Muscle layer of colon (tissue), 2 donors: ENCODE data around the gene ST6GALNAC5.
"Not testable (repeated sequence)": the region's sequence is repeated elsewhere in the genome, so short reads cannot be mapped to it uniquely, and the experiment has no call there.

Experiments used
- H3K27ac ChIP-seq: one replicate; pipeline ENCODE4 v1.7.0; 2013; ENCODE audit warnings: low read depth, mild to moderate bottlenecking, low read length, moderate library complexity
- H3K27me3 ChIP-seq, 2 donors: one replicate each; pipeline ENCODE4 v1.7.0; 2013; ENCODE audit warnings: low read length in 2 of 2, mild to moderate bottlenecking in 2 of 2; ENCODE audit not compliant: insufficient read depth in 2 of 2, control insufficient read depth in 1 of 2
- H3K36me3 ChIP-seq: one replicate; pipeline ENCODE4 v1.7.0; 2013; ENCODE audit warnings: mild to moderate bottlenecking, low read length; ENCODE audit not compliant: insufficient read depth
- H3K4me1 ChIP-seq: one replicate; pipeline ENCODE4 v1.7.0; 2013; ENCODE audit warnings: mild to moderate bottlenecking, low read length; ENCODE audit not compliant: insufficient read depth
- H3K4me3 ChIP-seq, 2 donors: one replicate each; pipeline ENCODE4 v1.7.0; 2013; ENCODE audit warnings: low read length in 2 of 2, low read depth in 1 of 2, mild to moderate bottlenecking in 1 of 2, moderate library complexity in 1 of 2
- H3K9ac ChIP-seq: one replicate; pipeline ENCODE4 v1.7.0; 2013; ENCODE audit warnings: low read length
- H3K9me3 ChIP-seq: one replicate; pipeline ENCODE4 v1.7.0; 2013; ENCODE audit warnings: mild to moderate bottlenecking, low read length
- donor health status: abdominal sarcoma.
- donor health status: Adenocarcinoma of cecum.

The ST6GALNAC5 gene

GRCh38 chr1:76868154-76868882 is 1.0 kb downstream of the ST6GALNAC5 start:
- Histone ChIP-seq H3K27ac (no peak overlapping the region), H3K4me1 (no peaks in the 10 kb centered on the region), H3K27me3 (peaks cover 20 to 36% of the 10 kb centered on the region in 2 donors), H3K9ac (no peak overlapping the region), H3K4me3 (peak overlapping the region; percentile 17 to 69), H3K36me3 (no peaks in the 10 kb centered on the region), H3K9me3 (no peaks in the 10 kb centered on the region)

DNA sequence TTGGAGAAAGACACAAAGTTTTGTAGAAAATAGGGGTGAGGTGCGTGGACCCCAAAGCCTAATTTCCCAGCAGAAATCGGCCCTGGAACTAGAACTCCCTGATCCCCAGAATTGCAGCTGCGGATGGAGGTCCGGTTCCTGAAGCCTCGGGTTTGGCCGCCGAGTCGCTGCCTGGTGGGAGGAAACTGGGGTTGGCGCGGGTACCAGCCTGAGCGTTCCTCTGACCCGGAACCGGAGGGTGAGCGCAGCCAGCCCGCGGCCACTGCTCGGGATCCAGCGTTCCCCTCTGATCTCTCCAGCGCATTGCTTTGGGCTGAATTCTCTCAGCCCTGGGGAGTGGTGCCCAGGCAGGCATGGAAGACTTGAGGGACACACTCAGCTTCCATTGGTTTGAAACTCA is 1.6 kb downstream of the ST6GALNAC5 start:
- no peaks in the 10 kb centered on the region for H3K9me3 ChIP-seq
- H3K9ac ChIP-seq = no peak overlapping the region
- H3K36me3 ChIP-seq = no peaks in the 10 kb centered on the region
- no peak overlapping the region for H3K27ac ChIP-seq
- H3K4me1 ChIP-seq = no peaks in the 10 kb centered on the region
- H3K27me3 ChIP-seq = peaks cover 20 to 36% of the 10 kb centered on the region in 2 donors
- peak overlapping the region in 1 of 2 donors; percentile 69 for H3K4me3 ChIP-seq

- Histone ChIP-seq H3K36me3 (no peaks in the 10 kb centered on the region), H3K27me3 (peaks cover 16 to 35% of the 10 kb centered on the region in 2 donors), H3K27ac (no peak overlapping the region)
Measured at GRCh38 chr1:76870037-76870436, 2.8 kb downstream of the ST6GALNAC5 start.

GRCh38 chr1:76871355-76871974 is 4.2 kb downstream of the ST6GALNAC5 start:
- H3K9ac ChIP-seq = no peak overlapping the region
- H3K4me1 ChIP-seq = no peaks in the 10 kb centered on the region
- H3K27me3 ChIP-seq = peaks cover 1 to 21% of the 10 kb centered on the region in 2 donors
- no peaks in the 10 kb centered on the region for H3K9me3 ChIP-seq
- no peaks in the 10 kb centered on the region for H3K36me3 ChIP-seq
- no peak overlapping the region for H3K4me3 ChIP-seq
- no peak overlapping the region for H3K27ac ChIP-seq

More at GRCh38 chr1:76870037-76870436, 2.8 kb downstream of the ST6GALNAC5 start:
- Histone ChIP-seq H3K9me3 (no peaks in the 10 kb centered on the region), H3K9ac (no peak overlapping the region), H3K4me1 (no peaks in the 10 kb centered on the region), H3K4me3 (no peak overlapping the region)

DNA sequence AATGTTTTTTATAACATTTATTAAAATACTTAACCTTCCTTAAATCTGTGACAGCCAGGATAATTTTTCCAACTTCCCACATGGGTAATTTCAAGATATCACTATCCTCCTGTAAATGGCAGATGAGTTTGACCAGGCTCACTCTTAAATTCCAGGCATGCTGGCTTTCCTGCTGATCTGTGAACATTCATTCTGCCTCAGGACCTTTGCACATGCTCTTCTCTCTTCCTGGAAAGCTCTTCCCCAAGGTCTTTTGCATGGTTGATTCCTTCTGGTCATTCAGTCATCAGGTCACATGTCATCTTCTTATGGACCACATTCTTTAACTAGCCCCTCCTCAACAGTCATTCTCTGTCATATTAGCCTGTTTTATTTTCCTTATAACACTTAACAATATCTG is 5.7 kb downstream of the ST6GALNAC5 start:
- no peaks in the 10 kb centered on the region for H3K4me1 ChIP-seq
- H3K9ac ChIP-seq = no peak overlapping the region
- H3K4me3 ChIP-seq = no peak overlapping the region
- H3K27me3 ChIP-seq = peaks cover 0 to 12% of the 10 kb centered on the region in 2 donors
- H3K9me3 ChIP-seq = no peaks in the 10 kb centered on the region
- no peaks in the 10 kb centered on the region for H3K36me3 ChIP-seq
- H3K27ac ChIP-seq = no peak overlapping the region

GRCh38 chr1:76876655-76877395 is 9.5 kb downstream of the ST6GALNAC5 start:
- Histone ChIP-seq H3K4me3 (no peak overlapping the region), H3K27ac (no peak overlapping the region), H3K27me3 (no peaks in the 10 kb centered on the region), H3K4me1 (no peaks in the 10 kb centered on the region), H3K36me3 (no peaks in the 10 kb centered on the region), H3K9ac (no peak overlapping the region), H3K9me3 (no peaks in the 10 kb centered on the region)

DNA sequence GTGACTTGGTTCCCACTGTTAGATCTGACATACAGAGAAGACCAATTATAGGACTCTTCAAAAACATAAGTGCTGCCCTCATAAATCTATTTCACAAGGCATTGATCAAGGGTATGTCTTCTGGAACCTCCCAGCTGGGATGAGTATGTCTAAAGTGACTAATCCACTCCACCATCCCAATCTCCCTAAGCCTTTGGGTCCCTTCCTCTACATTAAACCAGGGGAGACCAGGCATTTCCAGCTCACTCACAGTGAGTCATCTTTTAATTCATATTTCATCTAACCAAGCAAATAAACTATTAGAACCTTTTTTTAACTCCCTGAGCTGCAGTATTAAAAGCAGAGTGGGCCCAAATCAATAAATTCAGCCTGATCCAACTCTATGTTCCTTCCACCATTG is 11.7 kb downstream of the ST6GALNAC5 start:
- not testable (repeated sequence) for H3K4me3 ChIP-seq, H3K27me3 ChIP-seq, H3K9me3 ChIP-seq, H3K36me3 ChIP-seq, H3K27ac ChIP-seq, H3K4me1 ChIP-seq, H3K9ac ChIP-seq

- Histone ChIP-seq H3K27me3 (no peaks in the 10 kb centered on the region), H3K9me3 (no peaks in the 10 kb centered on the region)
Measured at GRCh38 chr1:76881762-76882161, 14.5 kb downstream of the ST6GALNAC5 start.

DNA sequence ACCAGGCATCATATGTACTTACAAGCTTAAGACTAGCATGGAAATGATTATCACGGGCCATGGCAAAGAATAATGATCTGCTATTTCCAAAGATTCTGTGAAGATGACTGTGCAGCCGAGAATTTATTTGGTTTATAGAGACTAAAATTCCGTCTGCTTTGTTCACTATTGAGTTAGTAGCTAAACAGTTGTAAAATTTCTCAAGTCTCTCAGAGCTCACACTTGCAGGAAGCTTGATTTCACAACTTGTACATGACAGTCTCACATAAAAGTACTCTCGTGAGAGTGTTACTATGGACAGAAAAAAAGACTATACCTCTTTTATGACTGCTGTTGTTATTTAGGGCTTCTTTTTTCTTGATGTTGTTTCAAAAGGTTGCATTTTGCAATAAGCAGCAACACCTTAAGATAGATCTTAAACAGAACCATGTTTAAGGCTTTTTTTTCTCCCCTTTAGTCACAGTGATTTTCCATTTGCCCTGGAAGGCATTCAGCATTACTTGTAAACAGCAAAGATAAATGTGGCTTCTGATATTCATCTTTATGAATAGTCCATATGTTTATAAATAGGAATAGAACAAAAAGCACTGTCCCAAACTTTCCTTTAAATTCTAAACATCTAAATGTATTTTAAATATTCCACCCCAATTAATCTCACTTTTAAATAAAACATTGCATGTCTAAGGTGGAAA is 24.8 kb downstream of the ST6GALNAC5 start:
- Histone ChIP-seq H3K27me3 (no peaks in the 10 kb centered on the region), H3K4me3 (no peak overlapping the region), H3K9ac (no peak overlapping the region), H3K9me3 (no peaks in the 10 kb centered on the region), H3K27ac (no peak overlapping the region), H3K36me3 (no peaks in the 10 kb centered on the region), H3K4me1 (peaks cover 6% of the 10 kb centered on the region)

More at GRCh38 chr1:76881762-76882161, 14.5 kb downstream of the ST6GALNAC5 start:
- no peaks in the 10 kb centered on the region for H3K4me1 ChIP-seq
- H3K9ac ChIP-seq = no peak overlapping the region
- H3K4me3 ChIP-seq = no peak overlapping the region
- H3K36me3 ChIP-seq = no peaks in the 10 kb centered on the region
- H3K27ac ChIP-seq = no peak overlapping the region

DNA sequence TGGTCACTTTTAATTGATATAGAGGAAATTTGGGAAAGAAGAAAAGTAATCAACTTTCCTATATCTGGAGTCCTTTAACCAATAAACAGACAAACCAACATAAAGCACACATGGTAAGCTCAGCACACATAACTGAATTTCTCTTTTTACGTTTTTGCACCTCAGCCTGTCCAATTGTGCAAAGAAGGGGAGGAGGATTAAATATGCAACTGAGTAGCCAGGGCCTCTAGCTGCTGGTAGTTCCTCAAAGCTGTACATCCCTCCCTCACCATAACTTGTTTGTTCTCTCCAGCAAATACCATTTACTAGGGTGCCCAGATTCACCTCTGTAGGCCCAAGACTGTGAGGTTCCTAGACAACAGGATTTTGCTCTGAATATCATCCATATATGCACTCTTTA is 25.4 kb downstream of the ST6GALNAC5 start:
- Histone ChIP-seq H3K9me3 (no peaks in the 10 kb centered on the region), H3K9ac (no peak overlapping the region), H3K4me3 (no peak overlapping the region), H3K36me3 (no peaks in the 10 kb centered on the region), H3K4me1 (peaks cover 6% of the 10 kb centered on the region), H3K27me3 (no peaks in the 10 kb centered on the region), H3K27ac (no peak overlapping the region)

GRCh38 chr1:76901158-76901767 is 34.0 kb downstream of the ST6GALNAC5 start:
- Histone ChIP-seq H3K36me3 (no peaks in the 10 kb centered on the region), H3K4me1 (no peaks in the 10 kb centered on the region), H3K9me3 (no peaks in the 10 kb centered on the region), H3K4me3 (no peak overlapping the region), H3K9ac (no peak overlapping the region), H3K27ac (no peak overlapping the region), H3K27me3 (no peaks in the 10 kb centered on the region)
